Skeletal muscle tissue (tissue), 4 donors: ENCODE results near the gene MRGPRX3. TPM values are rescaled to one million over a fixed set of nuclear protein-coding genes. Genes with fewer than 3 reads are reported as not detected.
"Not testable (repeated sequence)": the region's sequence is repeated elsewhere in the genome, so short reads cannot be mapped to it uniquely, and the experiment has no call there.

Experiments
- H3K27ac ChIP-seq: one replicate; pipeline ENCODE4 v1.7.0; 2013; ENCODE audit warnings: mild to moderate bottlenecking, low read depth, low read length, inconsistent platforms
- H3K27me3 ChIP-seq, 3 donors: one replicate each; pipeline ENCODE4 v1.7.0; 2013; ENCODE audit warnings: low read length in 3 of 3; ENCODE audit not compliant: control insufficient read depth in 3 of 3, insufficient read depth in 3 of 3
- H3K36me3 ChIP-seq, 3 donors: one replicate each; pipeline ENCODE4 v1.7.0; 2013; ENCODE audit warnings: low read length in 3 of 3; ENCODE audit not compliant: control insufficient read depth in 3 of 3, insufficient read depth in 3 of 3
- H3K4me1 ChIP-seq, 3 donors: one replicate each; pipeline ENCODE4 v1.7.0; 2013; ENCODE audit warnings: low read length in 3 of 3, mild to moderate bottlenecking in 3 of 3; ENCODE audit not compliant: control insufficient read depth in 3 of 3, insufficient read depth in 3 of 3
- H3K4me3 ChIP-seq, 3 donors: one replicate each; pipeline ENCODE4 v1.7.0; 2013; ENCODE audit warnings: low read length in 3 of 3
- H3K9ac ChIP-seq, 3 donors: one replicate each; pipeline ENCODE4 v1.7.0; 2013; ENCODE audit warnings: low read length in 3 of 3, mild to moderate bottlenecking in 3 of 3, moderate library complexity in 2 of 3, low read depth in 1 of 3
- H3K9me3 ChIP-seq, 3 donors: one replicate each; pipeline ENCODE4 v1.7.0; 2013; ENCODE audit warnings: low read length in 3 of 3; ENCODE audit not compliant: control insufficient read depth in 3 of 3
- total RNA-seq: library from RNA; depleted of rRNA; stranded (reverse); fragments of >200 nt; gene quantifications from one replicate; pipeline ENCODE4 v1.2.3, GENCODE V29; 2014
- donor health status: Osteomylitis.

MRGPRX3 gene
- total RNA-seq, 1 donor from 2014 or later: not detected

GRCh38 chr11:18108254-18108653 is 24.1 kb upstream of the MRGPRX3 start:
- peaks cover 0 to 4% (median under 1%) of the 10 kb centered on the region in 3 donors for H3K36me3 ChIP-seq
- peaks cover 11 to 13% (median 11%) of the 10 kb centered on the region in 3 donors for H3K27me3 ChIP-seq
- H3K27ac ChIP-seq: no peak overlapping the region
- no peaks in the 10 kb centered on the region for H3K9me3 ChIP-seq
- H3K4me3 ChIP-seq: no peak overlapping the region
- H3K9ac ChIP-seq: no peak overlapping the region
- peaks cover 0 to 5% (median 0%) of the 10 kb centered on the region in 3 donors for H3K4me1 ChIP-seq

- Histone ChIP-seq H3K27ac (no peak overlapping the region), H3K27me3 (peaks cover 11 to 13% (median 11%) of the 10 kb centered on the region in 3 donors)
Measured at GRCh38 chr11:18111005-18111404, 21.4 kb upstream of the MRGPRX3 start.

GRCh38 chr11:18115360-18116127 is 16.8 kb upstream of the MRGPRX3 start:
- Histone ChIP-seq H3K9ac (no peak overlapping the region), H3K27me3 (peaks cover 11% of the 10 kb centered on the region in 3 donors), H3K9me3 (no peaks in the 10 kb centered on the region)

More at GRCh38 chr11:18111005-18111404, 21.4 kb upstream of the MRGPRX3 start:
- Histone ChIP-seq H3K36me3 (no peaks in the 10 kb centered on the region), H3K9ac (no peak overlapping the region), H3K4me1 (no peaks in the 10 kb centered on the region), H3K4me3 (no peak overlapping the region), H3K9me3 (no peaks in the 10 kb centered on the region)

GRCh38 chr11:18121331-18121828 is 11.0 kb upstream of the MRGPRX3 start:
- not testable (repeated sequence) for H3K4me3 ChIP-seq, H3K9me3 ChIP-seq, H3K9ac ChIP-seq, H3K27me3 ChIP-seq, H3K27ac ChIP-seq, H3K36me3 ChIP-seq, H3K4me1 ChIP-seq

More at GRCh38 chr11:18115360-18116127, 16.8 kb upstream of the MRGPRX3 start:
- Histone ChIP-seq H3K36me3 (no peaks in the 10 kb centered on the region), H3K4me1 (no peaks in the 10 kb centered on the region), H3K27ac (no peak overlapping the region), H3K4me3 (no peak overlapping the region)

- H3K36me3 ChIP-seq, H3K27me3 ChIP-seq, H3K9ac ChIP-seq, H3K9me3 ChIP-seq, H3K4me1 ChIP-seq, H3K27ac ChIP-seq, H3K4me3 ChIP-seq: not testable (repeated sequence)
Measured at GRCh38 chr11:18131115-18131514, 1.3 kb upstream of the MRGPRX3 start.

- no peaks in the 10 kb centered on the region for H3K36me3 ChIP-seq
- H3K27me3 ChIP-seq: peaks cover 0 to 3% (median 0%) of the 10 kb centered on the region in 3 donors
- H3K9ac ChIP-seq: no peak overlapping the region
- H3K4me1 ChIP-seq: no peaks in the 10 kb centered on the region
- H3K4me3 ChIP-seq: no peak overlapping the region
- H3K9me3 ChIP-seq: no peaks in the 10 kb centered on the region
- H3K27ac ChIP-seq: no peak overlapping the region
Measured at GRCh38 chr11:18135308-18135707, 2.9 kb downstream of the MRGPRX3 start.

- H3K9ac ChIP-seq: no peak overlapping the region
- H3K36me3 ChIP-seq: no peaks in the 10 kb centered on the region
- H3K4me1 ChIP-seq: no peaks in the 10 kb centered on the region
- H3K27ac ChIP-seq: no peak overlapping the region
- no peaks in the 10 kb centered on the region for H3K9me3 ChIP-seq
- no peak overlapping the region for H3K4me3 ChIP-seq
- peaks cover 0 to 3% (median 0%) of the 10 kb centered on the region in 3 donors for H3K27me3 ChIP-seq
Measured at GRCh38 chr11:18137186-18137800, 4.9 kb downstream of the MRGPRX3 start.

GRCh38 chr11:18140145-18140544 is 7.8 kb downstream of the MRGPRX3 start:
- Histone ChIP-seq H3K9me3 (no peaks in the 10 kb centered on the region), H3K27ac (no peak overlapping the region), H3K4me3 (no peak overlapping the region), H3K9ac (no peak overlapping the region), H3K27me3 (peaks cover 0 to 2% (median 0%) of the 10 kb centered on the region in 3 donors), H3K36me3 (no peaks in the 10 kb centered on the region), H3K4me1 (no peaks in the 10 kb centered on the region)

- Histone ChIP-seq H3K36me3 (no peaks in the 10 kb centered on the region), H3K4me3 (no peak overlapping the region), H3K9ac (no peak overlapping the region), H3K9me3 (no peaks in the 10 kb centered on the region), H3K27ac (no peak overlapping the region), H3K27me3 (peaks cover 0 to 3% (median 2%) of the 10 kb centered on the region in 3 donors), H3K4me1 (no peaks in the 10 kb centered on the region)
Measured at GRCh38 chr11:18144243-18144642, 11.9 kb downstream of the MRGPRX3 start.

GRCh38 chr11:18145025-18145424 is 12.7 kb downstream of the MRGPRX3 start:
- H3K4me1 ChIP-seq: no peaks in the 10 kb centered on the region
- no peaks in the 10 kb centered on the region for H3K9me3 ChIP-seq
- H3K36me3 ChIP-seq: no peaks in the 10 kb centered on the region
- no peak overlapping the region for H3K9ac ChIP-seq
- H3K27ac ChIP-seq: no peak overlapping the region
- no peak overlapping the region for H3K4me3 ChIP-seq
- peaks cover 0 to 3% (median 2%) of the 10 kb centered on the region in 3 donors for H3K27me3 ChIP-seq
